GM10847 (cell line): Measurements from ENCODE around the gene PLEKHG3.

Source experiments
- POLR2A ChIP-seq: IDR thresholded peaks from 2 replicates; pipeline ENCODE4 v1.6.1; 2011; ENCODE audit not compliant: insufficient read length; ENCODE audit errors: extremely low read depth

PLEKHG3 gene

DNA sequence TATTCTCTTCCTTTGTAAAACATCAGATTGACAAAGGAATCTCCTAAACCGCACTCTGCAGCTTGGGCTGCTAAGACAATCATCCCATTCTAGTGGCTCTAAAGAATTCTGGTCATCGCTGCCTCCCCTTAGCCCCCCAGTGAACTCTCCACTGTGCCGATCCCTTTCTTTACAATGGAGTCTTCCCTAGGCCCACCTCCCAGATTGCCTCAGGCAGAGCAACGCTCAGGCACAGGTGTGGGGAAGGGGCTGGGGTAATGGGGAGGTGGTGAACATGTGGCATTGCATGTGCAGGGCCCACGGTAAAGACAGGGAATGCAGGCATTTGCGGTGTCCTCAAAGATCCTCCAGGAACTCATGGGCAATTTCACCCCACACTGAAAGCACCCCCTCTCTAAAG, 86.3 kb downstream of the PLEKHG3 start:
- no peak for TF ChIP-seq POLR2A

DNA sequence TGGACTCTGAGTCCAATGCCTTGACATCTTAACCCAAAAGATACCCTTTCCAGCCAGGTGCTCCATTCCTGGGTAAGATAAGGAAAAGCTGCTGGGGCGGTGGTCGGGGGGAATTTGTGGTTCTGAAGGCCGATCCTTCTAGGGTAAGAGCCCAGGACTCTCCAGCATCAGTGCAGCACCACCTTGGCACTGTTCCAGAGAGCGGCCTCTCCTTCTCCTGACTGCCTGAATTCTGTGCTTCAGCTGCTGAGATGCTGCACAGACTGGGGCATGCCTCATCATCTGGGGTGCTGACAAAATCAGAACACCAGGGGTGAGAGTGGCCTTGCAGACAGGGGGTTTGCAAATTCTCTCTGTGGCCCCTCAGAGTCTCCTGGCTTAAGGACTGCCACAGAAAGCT, 88.0 kb downstream of the PLEKHG3 start:
- TF ChIP-seq POLR2A: no peak

DNA sequence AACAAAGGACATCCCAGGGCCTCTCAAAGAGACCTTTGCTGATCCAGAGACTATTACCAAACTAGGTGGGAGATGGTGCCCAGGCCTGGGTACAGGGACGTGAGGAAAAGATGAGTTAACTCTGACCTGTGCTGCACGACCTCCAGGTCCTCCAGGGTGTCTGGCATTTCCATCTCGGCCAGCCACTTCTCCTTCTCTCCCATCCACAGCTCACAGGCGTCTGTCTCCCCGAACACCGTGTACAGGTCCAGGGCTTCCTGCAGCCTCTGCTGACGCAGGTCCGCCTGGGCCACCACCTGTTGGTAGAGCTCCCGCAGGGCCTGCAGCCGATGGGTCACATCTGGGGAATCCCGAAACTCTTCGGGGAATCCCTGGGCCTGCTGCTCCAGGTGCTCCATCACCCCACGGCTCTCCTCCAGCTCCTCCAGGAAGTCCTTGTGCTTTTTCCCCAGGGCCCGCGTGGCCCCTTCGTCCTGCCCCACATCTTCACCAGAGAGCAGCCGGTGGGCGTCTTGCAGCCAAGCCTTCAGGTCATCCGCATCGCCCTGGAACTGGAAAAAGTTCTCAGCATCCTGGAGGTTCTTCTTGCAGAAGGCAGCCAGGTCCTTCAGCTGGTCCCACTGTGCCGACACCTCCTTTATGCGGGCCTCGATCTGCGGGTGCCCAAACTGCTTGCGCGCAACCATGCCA, 88.8 kb downstream of the PLEKHG3 start:
- no peak for TF ChIP-seq POLR2A

DNA sequence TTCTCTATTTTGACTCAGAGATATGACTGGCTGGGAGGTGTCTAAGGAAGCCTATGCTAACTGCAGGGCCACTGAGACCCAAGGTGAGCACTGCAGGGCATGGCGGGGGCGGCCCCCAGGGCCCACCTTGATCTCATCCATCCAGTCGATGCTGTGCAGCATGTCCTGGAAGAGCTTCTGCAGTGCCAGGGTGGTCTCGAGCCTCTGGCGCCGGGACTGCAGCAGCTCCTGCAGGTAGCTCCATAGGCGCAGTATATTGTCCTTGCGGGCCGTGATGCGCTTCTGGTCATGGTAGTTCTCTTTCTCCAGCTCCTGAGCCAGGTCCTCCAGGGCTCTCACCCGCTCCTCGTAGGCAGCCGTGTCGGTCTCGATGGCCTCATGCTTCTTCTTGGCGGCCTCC, 91.0 kb downstream of the PLEKHG3 start:
- TF ChIP-seq POLR2A: no peak

DNA sequence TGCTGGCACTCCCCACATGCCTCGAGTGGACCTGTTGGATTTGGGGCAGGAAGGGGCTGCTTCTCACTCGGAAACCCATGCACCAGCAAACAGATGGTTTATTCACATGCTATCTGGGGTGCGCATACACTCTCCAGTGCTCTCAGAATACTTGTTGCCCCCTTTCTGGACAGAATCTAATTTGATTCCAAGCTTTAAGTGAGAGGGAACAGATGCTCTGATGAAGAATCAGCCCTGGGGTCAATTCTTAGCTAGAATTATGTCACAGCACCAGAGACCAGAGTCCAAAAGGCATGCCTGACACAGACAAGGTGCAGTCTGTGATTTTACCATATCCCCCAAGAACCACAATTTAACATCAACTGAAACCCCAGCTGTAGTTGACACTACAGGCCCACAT, 91.7 kb downstream of the PLEKHG3 start:
- TF ChIP-seq POLR2A: no peak

DNA sequence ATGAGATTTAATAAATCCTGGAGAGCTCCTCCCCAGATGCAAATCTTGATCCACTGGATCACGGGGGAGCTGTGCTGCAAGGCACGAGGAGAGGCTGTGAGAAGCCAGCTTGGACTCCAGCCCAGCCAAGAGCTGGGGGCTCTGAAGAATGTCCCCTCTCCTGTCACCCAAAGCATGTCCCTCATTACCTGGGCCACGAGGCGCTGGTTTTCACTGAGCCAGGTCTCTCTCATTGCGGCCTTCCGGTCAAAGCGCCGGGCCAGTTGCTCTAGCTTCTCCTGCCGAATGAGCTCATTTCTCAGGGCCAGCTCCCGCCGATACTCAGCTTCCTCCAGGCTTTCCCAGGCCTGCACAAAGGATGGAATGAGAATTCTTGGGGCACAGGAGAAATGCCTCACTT, 92.1 kb downstream of the PLEKHG3 start:
- no peak for TF ChIP-seq POLR2A

DNA sequence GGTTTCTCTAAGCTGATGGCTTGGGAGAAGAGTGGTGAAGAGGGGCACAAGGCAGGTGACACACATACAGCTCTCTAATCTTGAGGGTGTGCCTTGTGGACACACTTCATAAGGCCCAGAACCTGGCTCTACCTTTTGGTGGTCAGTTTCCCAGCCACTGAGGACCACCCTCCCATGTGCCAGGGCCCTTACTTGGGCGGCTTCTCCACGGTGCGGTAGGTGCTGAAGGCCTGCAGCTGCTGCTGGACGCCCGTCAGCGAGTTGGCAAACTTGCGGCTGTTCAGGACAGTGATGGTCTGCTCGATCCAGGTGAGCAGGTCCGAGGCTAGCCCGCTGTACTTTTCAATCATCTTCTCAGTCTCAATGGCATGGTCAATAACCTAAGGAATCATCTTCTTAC, 95.3 kb downstream of the PLEKHG3 start:
- no peak for TF ChIP-seq POLR2A
